GM21619 (cell line): ENCODE measurements around the gene IL22.
A peak's percentile ranks its signal among the peaks of the same experiment; 100 is the strongest.

Source experiments
- ATAC-seq: cut with Tn5 transposase; IDR thresholded peaks from one replicate; pipeline ENCODE4 v1.9.1; 2021; ENCODE audit not compliant: unreplicated experiment

The IL22 gene

GRCh38 chr12:68264857-68265256 is 11.5 kb upstream of the IL22 start:
- no peak for ATAC-seq

DNA sequence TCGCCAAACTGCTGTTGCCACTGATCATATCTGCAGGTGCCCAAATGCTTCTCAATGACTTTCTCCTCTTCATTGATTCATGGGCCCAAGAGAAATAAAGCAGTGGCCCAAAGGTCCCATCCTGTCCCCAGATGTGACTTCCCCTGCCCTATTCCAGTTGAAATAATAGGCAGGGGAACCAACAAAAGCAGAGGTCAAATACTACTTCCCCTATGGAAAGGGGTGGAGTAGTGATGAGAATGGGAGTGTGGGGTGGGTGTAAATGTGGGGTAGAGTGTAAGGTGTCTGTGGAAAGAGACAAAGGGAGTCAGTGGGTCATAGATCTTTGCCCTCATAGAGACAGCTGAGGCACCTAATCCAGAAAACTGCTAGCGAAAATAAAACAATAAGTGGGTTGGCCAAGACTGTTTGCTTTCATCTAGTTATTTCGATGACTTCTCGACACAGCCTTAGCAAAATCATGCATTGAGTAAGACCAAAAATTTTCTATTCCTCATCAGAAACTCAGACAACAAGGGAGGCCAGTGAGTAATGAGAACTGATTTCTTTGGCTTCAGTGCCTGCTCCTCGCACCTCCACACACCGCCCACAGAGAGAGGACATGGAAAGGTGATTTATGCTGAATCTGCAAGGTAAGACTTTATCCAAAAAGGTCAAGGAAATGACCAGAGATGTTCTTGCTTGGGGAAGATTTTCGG is 10.9 kb upstream of the IL22 start:
- no peak for ATAC-seq

DNA sequence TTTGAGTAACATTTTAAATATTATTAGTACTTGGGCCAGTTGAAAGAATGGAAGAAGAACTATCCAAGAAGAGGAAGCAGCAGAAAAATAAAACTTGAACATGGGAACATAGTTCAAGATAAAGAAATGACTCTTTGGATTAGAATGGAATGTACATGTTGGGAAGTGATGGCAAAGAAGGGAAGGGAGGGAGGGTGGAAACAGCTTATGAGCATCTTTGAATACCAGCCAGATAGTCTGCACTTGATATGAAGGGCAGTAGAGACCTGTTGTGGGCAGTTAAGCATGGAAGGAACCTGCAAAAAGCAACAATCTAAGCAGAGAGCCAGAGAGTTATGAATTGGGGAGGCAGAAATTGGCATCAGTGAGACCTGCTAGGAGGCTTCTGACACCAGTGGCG is 10.0 kb upstream of the IL22 start:
- no peak for ATAC-seq

- no peak for ATAC-seq
These were observed 8.5 kb upstream of the IL22 start for GRCh38 chr12:68261896-68262295.

DNA sequence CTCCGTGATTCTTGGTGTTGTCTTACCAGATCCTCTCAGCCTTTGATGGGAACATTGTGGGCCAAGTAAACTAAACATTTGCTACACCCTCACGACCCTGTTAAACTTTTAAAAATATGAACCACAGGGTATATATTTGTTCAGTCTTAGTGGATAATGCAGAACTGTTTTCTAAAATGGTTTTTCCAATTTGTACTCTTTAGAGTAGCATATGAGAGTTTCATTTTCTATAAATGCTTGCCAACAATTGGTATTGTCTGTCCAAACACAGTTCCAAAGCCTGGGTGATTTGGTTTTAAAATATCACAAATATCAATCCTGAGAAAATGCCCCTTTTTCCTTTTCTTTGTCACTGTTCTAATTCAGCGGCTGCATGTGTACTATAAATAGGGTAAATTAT is 6.7 kb upstream of the IL22 start:
- ATAC-seq, result no peak

- ATAC-seq, result peak; percentile 44
These were observed 6.0 kb upstream of the IL22 start for GRCh38 chr12:68259318-68259940.

DNA sequence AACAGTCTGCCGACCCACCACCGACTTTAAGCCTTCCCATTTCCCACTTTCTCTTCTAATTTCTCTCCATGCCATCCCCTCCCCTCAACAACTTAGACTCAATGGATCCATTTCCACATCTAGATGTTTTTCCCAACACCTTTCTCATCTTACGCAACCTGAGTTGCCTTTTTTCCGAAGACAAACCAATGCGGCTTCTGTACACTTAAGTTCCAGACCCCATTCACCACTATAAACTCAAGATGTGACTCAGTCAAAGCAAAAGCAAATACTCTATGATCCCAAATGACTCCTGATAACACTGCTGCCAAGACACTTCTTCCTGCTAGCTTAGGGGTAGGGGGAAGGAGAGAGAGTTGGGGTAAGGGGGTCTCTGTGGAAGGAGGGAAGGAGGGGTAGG is 1.3 kb downstream of the IL22 start:
- ATAC-seq, result no peak

- no peak for ATAC-seq
These were observed 3.0 kb downstream of the IL22 start for GRCh38 chr12:68250454-68250853.

DNA sequence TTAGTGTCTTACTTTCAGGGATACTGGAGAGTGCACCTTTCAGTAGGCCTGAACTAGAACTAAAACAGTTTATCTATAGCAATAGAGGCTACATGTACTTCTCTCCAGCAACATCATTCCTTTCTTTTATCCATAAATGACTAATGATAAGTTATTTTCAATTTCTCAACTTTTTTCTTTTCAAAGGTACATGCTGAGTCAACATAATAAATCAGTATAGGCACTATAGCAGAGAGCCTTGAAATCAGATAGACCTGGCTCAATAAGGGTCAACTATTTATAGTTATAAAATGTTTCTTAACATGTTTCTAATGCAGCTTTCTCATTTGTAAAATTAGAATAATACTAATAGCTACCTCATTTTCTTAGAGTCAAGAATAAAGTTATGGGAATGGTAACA is 5.6 kb downstream of the IL22 start:
- ATAC-seq, result no peak

- ATAC-seq, result no peak
These were observed 7.1 kb downstream of the IL22 start for GRCh38 chr12:68246350-68246749.

- no peak for ATAC-seq
These were observed 8.0 kb downstream of the IL22 start for GRCh38 chr12:68245180-68246021.

DNA sequence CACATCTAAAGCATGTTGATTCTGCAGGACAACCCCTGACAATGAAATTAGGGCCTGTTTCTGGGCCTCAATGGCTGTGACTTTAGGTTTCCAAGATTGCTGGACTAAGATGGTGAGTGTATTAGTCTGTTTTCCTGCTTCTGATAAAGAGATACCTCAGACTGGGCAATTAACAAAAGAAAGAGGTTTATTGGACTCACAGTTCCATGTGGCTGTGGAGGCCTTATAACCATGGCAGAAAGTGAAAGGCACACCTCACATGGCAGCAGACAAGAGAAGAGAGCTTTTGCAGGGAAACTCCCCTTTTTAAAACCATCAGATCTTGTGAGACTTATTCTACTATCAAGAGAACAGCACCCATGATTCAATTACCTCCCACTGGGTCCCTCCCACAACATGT is 10.6 kb downstream of the IL22 start:
- no peak for ATAC-seq

DNA sequence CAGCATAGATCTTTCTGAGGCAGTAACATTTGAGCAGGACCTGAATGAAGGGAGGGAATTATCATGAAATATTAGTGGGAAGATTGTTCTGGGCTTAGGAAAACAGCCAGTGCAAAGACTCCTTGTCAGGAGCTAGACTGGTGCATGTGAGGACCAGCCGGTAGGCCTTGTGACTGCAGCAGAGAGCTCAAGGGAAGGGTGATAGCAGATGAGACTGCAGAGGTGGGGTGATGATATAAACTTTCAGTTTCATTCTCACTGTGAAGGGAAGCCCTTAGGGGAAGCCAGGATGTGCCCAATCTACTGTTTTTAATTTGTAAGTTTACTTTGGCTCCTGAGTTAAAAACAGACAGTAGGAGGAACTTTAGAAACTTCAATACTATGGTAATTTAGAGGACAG is 12.4 kb downstream of the IL22 start:
- ATAC-seq, result peak; percentile 98

DNA sequence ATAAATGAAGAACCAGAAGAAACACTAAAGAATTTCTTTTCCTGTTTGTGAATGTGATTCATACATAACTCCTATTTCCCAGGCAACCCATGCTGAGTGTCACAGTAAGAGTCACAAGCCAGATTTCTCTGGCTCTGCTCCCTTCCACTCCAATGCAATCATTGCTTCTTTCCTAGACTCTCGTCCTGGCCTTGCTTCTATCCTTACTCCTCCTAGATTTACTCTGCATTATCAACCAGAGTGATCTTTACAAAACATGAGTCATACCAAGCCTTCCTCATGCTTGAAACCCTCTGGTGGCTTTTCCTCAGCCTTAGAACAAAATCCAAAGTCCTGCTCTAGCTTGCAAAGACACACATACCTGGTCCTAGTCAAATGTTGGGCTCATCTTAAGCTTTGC is 13.3 kb downstream of the IL22 start:
- no peak for ATAC-seq

- ATAC-seq, result no peak
These were observed 14.0 kb downstream of the IL22 start for GRCh38 chr12:68239309-68239982.

- ATAC-seq, result no peak
These were observed 15.8 kb downstream of the IL22 start for GRCh38 chr12:68237619-68238018.

DNA sequence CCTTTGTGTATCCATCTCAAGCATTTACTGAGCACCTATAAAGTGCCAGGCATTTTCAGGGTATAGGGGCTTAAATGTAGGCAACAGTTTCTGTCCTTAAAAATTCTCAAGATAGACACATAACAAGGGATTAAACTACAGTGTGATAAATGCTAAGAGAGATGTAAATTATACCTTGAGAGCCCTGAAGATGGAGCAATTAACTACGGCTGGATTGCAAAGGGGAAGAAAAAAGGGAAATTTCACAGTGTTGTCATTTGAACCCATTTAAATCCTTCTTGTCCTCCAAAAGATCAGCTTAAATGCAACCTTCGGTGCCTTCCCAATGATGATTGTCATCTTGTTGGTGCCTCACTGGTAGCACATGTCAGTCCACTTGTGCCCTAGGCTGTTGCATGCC is 16.3 kb downstream of the IL22 start:
- no peak for ATAC-seq

DNA sequence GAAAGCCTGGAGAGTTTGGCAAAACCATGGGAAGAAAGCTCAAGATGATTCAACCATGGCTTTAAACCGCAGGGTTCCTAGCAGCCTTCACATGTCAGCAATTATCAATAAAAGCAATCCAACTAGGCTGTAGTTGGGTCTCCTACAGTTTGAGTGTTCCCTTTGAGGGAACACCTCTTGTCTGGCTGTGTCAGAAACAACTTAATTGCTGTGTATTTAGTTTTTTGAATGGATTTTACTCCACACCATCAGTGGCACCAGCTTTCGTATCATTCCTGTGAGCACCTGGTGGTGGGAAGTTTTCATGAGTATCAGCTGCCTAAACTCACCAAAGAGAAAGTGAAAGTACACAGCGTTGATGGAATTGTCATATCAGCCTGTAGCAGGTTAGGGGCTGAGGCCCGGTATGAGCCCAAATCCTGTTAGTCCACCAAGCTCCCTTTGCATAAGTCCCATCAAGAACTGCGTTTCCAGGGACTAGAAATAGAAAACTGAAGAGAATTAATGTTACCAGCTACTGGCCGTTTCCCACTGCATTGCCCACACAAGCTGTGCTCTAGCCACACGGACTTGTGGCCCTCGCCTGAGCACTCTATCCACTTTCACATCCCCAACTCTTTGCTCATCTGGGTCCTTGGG is 16.9 kb downstream of the IL22 start:
- ATAC-seq, result peak; percentile 53

DNA sequence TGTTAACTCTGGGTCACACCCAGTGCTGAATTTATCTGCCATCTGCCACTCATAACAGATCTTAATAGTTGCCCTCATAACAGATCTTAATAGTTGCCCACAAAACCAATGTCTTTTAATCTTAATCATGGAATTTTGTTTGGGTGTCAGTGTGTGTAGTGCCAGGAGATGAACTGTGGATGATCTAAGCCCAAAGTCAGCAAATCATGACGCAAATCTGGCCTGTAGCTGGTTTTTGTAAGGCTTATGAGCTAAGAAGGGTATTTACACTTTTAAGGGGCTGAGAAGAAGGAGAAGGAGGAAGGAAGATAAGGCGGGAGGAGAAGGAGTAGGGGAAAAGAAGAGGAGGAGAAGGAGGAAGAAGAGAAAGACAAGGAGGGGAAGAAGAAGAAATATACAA is 17.8 kb downstream of the IL22 start:
- no peak for ATAC-seq

DNA sequence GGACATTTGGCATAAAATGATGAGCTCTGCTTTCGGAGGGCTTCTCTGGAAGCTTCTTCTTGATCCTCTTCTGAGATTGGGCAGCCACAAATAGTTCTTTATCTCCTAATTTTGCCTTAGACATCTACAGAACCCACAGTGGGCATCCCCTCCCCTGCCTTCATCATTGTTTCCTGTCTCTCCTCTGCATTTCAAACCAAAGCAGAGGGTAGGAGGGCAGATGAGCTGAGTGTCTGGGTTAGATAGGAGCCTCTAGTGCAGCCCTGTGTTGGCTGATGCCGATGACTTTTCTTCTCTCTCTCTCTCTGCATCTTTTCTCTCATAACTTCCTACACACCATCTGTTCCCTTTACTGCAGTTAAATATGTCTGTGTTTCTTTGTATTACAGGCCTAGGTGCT is 19.3 kb downstream of the IL22 start:
- no peak for ATAC-seq

DNA sequence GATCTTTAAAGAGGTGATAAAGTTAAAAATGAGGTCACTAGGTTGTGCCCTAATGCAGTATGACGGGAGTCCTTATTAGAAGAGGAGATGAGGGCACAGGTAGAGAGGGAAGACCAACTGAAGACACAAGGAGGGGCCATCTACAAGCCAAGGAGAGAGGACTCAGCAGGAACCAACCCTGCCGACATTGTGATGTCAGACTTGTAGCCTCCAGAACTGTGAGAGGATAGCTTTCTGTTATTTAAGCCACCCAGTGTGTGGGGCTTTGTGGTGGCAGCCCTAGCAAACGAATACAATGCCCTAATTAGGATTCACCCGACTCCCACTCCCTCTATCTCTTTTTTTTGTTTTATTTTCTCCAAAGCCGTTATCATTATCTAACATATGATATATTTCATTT is 19.9 kb downstream of the IL22 start:
- ATAC-seq, result no peak
